ENCODE measurements around the gene TEX264. TPM values are rescaled to one million over a fixed set of nuclear protein-coding genes. Genes with fewer than 3 reads are reported as not detected.

Gene TEX264
- total and polyA plus RNA-seq, 2 of the 13 experiments (the other 11 are each of a cell fraction or from before 2014, with no cell fraction given) = 35.2 to 52.1 TPM

DNA sequence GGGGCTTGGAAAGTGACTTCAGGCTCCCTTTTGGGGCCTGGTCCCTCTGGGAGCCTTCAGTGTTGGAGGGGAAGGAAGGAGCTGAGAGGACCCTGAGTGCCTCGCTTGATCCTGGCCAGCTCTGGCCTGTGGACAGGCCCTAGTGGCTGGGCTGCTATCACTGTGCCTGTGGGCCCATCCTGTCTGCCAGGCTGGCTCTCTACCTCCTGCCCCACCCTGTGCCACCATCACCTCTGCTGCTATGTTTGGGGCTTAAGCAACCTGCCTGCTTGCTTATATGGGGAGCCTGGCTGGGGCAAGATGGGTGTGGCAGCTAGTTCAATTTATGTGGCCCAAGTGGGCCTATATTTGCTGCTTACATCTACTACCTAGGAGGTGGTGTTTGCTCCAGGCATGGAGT, 7.1 kb downstream of the TEX264 start (continued):
- TF ChIP-seq JUNB (CRISPR knock-in tag; IDR thresholded peaks at IDR 0.05; ENCODE audit: borderline replicate concordance) (no peak), ZNF773 (CRISPR knock-in tag; IDR thresholded peaks at IDR 0.05; ENCODE audit: borderline replicate concordance) (no peak), ZNF557 (CRISPR knock-in tag; IDR thresholded peaks at IDR 0.05) (no peak), ZNF329 (CRISPR knock-in tag; IDR thresholded peaks at IDR 0.05; ENCODE audit: low read depth) (no peak), RAD51 (IDR thresholded peaks at IDR 0.05; ENCODE audit: borderline replicate concordance) (no peak), ARID2 (CRISPR knock-in tag; IDR thresholded peaks at IDR 0.05; ENCODE audit: borderline replicate concordance) (no peak)

DNA sequence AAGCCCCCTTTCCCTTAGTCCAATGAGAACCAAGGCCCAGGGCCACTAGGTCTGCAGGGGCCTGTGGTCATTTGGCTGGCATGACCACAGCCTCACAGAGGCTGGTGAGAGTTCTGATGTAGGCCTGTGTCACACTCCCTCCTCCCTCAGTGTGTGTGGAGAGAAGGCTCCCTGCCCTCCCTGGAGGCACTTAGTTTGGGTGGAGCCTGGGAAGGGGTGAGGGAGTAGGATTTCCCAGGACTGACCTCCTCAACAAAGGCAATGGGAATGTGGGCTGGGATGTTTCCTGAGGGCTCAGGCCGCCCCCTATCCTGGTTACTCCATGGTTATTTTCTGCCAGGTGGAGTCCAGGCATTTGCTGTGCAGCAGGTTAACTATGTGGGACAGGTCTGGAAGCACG, 7.6 kb downstream of the TEX264 start:
- Histone ChIP-seq H3K4me2 (ENCODE audit: low read depth, low read length) (no peak overlapping the region), H3K9me3 (ENCODE audit: low read length) (no peaks in the 10 kb centered on the region), H3K9ac (ENCODE audit: insufficient read depth, low read depth, low read length) (no peak overlapping the region), H3K27me3 (ENCODE audit: control insufficient read depth in 1 of 2, insufficient read depth in 2 of 2, low read length in 2 of 2) (no peaks in the 10 kb centered on the region), H4K20me1 (ENCODE audit: insufficient read depth, low read length) (peaks cover 4% of the 10 kb centered on the region; the same call in 1 of the 2 replicates), H3K79me2 (ENCODE audit: insufficient read depth, low read length) (peaks cover 3% of the 10 kb centered on the region), H3K4me1 (ENCODE audit: insufficient read depth, low read length) (peaks cover 15% of the 10 kb centered on the region), H3K36me3 (replicated peaks in 1 of 2; ENCODE audit: control insufficient read depth in 1 of 2, insufficient read depth in 2 of 2, low read length in 2 of 2) (peaks cover 9 to 11% of the 10 kb centered on the region in 2 experiments), H3K27ac (ENCODE audit: extremely low read length, insufficient read depth, low read length) (no peak overlapping the region), H3K4me3 (replicated peaks in 1 of 3; ENCODE audit: insufficient read depth in 1 of 3, low read depth in 2 of 3, low read length in 3 of 3) (no peak overlapping the region), H2AFZ (ENCODE audit: low read length) (no peak overlapping the region)
- FAIRE-seq (no peak), DNase-seq (ENCODE audit: low spot score) (no peak), ATAC-seq (no peak)
- intact Hi-C loops (cut with micrococcal nuclease; ENCODE audit: unreplicated experiment) (loop anchor here (10.0 kb wide), 1 partner anchor 294 kb away; the partner anchor contains the start of gene MANF), in situ Hi-C loops (cut with HindIII; ENCODE audit: extremely low pct_ligation_motif_present, low pct_unique_long_range_greater_than_20kb) (no loop called here)
- TF ChIP-seq SP140L (CRISPR knock-in tag; IDR thresholded peaks at IDR 0.05; ENCODE audit: borderline replicate concordance) = no peak
- no peak for TF ChIP-seq ZNF207 (IDR thresholded peaks at IDR 0.05; ENCODE audit: borderline replicate concordance)
- TF ChIP-seq MIER3 (CRISPR knock-in tag; IDR thresholded peaks at IDR 0.05; ENCODE audit: borderline replicate concordance) = no peak
- TF ChIP-seq PBX3 (CRISPR knock-in tag; IDR thresholded peaks at IDR 0.05; ENCODE audit: borderline replicate concordance) = no peak
- TF ChIP-seq NR1H2 (CRISPR knock-in tag; IDR thresholded peaks at IDR 0.05; ENCODE audit: borderline replicate concordance, low read depth) = no peak
- TF ChIP-seq DNMT1 (CRISPR knock-in tag; IDR thresholded peaks at IDR 0.05) = no peak
- no TSS peak for BruUV-seq (replicated peaks)
- CTCF ChIA-PET (ENCODE audit: low intra/inter-chr PET ratio, low total read pairs) = interaction anchor here (1.6 kb wide), 1 partner anchor 41 kb away, joined by 4 read pairs; no protein-coding TSS in a partner anchor
- 86% methylated on average over 1 of the region's 2 CpGs for WGBS (ENCODE audit: low lambda C conversion rate)
- POLR2A ChIA-PET = no interaction called here
